HG03196 (cell line): ENCODE results near the gene UBE2S.
"Not testable (repeated sequence)": the region's sequence is repeated elsewhere in the genome, so short reads cannot be mapped to it uniquely, and the experiment has no call there.

Source experiments
- ATAC-seq: cut with Tn5 transposase; IDR thresholded peaks from one replicate; pipeline ENCODE4 v1.9.1; 2021; ENCODE audit not compliant: unreplicated experiment

The UBE2S gene

GRCh38 chr19:55406826-55407549 is 600 bp downstream of the UBE2S start:
- peak; percentile 11 for ATAC-seq

- no peak for ATAC-seq
These were observed 1.3 kb downstream of the UBE2S start for GRCh38 chr19:55406091-55406825.

- ATAC-seq, result no peak
These were observed 1.9 kb downstream of the UBE2S start for GRCh38 chr19:55405638-55406037.

GRCh38 chr19:55402509-55402908 is 5.1 kb downstream of the UBE2S start:
- ATAC-seq, result no peak

GRCh38 chr19:55401390-55401789 is 6.2 kb downstream of the UBE2S start:
- ATAC-seq, result not testable (repeated sequence)

GRCh38 chr19:55400281-55401087 is 7.1 kb downstream of the UBE2S start:
- ATAC-seq, result no peak

- no peak for ATAC-seq
These were observed 9.2 kb downstream of the UBE2S start for GRCh38 chr19:55398200-55398925.

GRCh38 chr19:55392820-55393761 is 14.5 kb downstream of the UBE2S start:
- ATAC-seq, result no peak

- no peak for ATAC-seq
These were observed 15.6 kb downstream of the UBE2S start for GRCh38 chr19:55391702-55392615.

GRCh38 chr19:55391191-55391670 is 16.4 kb downstream of the UBE2S start:
- ATAC-seq, result no peak

GRCh38 chr19:55390461-55390880 is 17.1 kb downstream of the UBE2S start:
- no peak for ATAC-seq

GRCh38 chr19:55389386-55390317 is 17.9 kb downstream of the UBE2S start:
- ATAC-seq, result no peak

GRCh38 chr19:55387736-55388497 is 19.7 kb downstream of the UBE2S start:
- ATAC-seq, result no peak

- no peak for ATAC-seq
These were observed 21.1 kb downstream of the UBE2S start for GRCh38 chr19:55386493-55386971.

GRCh38 chr19:55385724-55386492 is 21.7 kb downstream of the UBE2S start, which contains the start of gene RPL28:
TSS of gene RPL28 (plus strand) at chr19:55385932. CDS start at chr19:55386358, 426 bp downstream.
- peak; percentile 64 for ATAC-seq
